ENCODE measurements around the gene DAB1. TPM values are rescaled to one million over a fixed set of nuclear protein-coding genes. Genes with fewer than 3 reads are reported as not detected.

DAB1 gene
- total RNA-seq, 1 donor from 2014 or later = not detected

GRCh38 chr1:57418971-57419370, 4.9 kb downstream of the DAB1 start:
- DNase-seq (ENCODE audit: low read depth) = no peak

DNA sequence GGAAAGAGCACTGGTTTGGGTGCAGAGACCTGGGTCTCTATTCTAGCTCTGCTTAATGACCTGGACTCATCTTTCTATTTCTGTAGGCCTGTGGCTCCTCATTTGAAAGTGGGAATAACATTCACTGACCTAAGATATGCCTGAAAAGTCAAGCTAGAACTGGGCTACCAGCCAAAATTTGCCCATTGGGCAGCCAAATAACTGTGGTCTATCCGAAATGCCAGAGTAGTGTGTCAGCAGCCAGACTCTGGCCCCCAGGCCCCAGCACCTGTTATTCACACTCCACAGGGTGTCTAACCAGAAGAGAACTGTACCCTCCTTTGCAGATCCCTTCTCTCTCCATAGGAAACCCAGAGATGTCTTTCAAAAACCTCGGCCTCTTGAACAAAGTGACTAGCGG, 12.6 kb downstream of the DAB1 start:
- peak; percentile 89 for DNase-seq (ENCODE audit: low read depth)

GRCh38 chr1:57410508-57410907, 13.4 kb downstream of the DAB1 start:
- no peak for DNase-seq (ENCODE audit: low read depth)

DNA sequence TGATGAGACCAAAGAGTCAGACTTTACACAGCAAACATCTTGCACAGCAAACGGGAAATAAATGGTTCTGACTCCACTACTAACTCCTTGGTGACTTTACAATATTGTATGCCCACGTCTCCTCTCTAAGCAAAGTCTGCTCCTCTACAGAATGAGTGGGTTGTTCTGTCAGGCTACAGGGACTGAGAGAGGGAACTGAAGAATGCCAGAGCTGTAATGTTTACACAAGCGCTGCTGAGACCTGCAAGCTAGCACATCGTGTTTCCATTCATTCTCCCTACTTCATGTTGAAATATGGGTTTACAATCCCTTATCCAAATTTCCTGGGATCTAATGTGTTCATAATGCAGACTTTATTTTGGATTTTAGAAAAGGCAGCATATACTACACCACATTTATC, 15.9 kb downstream of the DAB1 start:
- DNase-seq (ENCODE audit: low read depth) = no peak

DNA sequence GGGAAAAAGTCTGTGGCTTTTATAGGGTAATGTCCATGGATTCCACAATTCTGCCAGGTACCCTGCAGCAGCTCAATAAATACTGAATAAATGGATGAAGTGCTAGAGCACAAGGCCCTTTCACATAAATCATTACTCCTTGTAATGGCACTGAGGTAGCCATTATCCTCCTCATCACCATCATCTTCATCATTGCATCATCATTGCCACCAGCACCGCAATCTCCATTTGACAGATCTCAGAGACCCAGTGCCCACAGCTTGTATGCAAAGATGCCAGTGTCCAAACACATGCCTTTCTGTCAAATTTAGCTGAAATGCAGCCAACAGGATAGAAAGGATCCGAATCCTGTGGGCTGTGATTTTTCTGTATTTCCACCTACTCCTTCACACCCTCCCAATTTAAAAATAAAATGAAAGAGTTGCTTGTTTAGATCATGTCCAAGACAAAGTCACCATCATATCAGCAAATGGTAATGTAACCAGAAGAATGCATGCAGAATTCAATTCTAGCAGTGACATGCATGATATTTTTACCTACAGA, 17.4 kb downstream of the DAB1 start:
- DNase-seq (ENCODE audit: low read depth) = no peak

- no peak for DNase-seq (ENCODE audit: low read depth)
Observed at GRCh38 chr1:57404884-57405283, 19.0 kb downstream of the DAB1 start.

DNA sequence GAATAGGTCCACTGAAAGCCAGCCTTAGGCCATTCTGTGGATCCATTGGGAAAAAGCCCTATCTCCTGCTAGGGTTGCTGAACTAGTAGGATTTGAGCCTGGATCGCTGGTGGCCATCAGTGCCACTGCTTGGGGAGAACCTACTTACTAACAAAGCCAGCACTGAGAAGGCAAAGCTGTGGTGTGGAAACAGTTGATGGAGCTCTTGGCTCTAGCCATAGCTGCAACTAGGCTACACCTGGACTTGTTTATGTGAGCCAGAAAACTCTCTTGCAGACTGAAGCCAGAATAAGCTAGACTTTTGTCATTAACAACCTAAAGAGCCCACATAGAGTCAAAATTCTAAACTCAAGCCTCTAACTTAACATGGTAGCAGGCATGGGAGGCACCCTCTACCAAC, 20.7 kb downstream of the DAB1 start:
- DNase-seq (ENCODE audit: low read depth) = no peak

DNA sequence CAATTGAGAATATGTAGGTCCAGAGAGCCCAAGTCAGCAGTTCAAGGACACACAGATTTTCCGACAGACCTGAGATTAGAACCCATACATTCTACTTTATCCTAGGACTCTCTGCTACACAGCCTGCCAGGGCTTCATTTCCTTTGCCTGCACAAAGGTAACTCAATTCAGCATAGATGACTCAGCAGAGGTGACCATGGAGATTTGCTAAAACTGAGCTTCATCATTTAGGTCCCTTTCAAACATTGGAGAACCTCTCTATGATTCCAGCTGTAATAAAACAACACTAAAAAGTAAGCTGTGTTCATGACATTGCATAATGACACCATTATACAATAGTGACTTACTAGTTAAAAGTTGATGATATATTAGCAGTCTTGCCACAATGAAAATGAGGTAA, 22.2 kb downstream of the DAB1 start:
- DNase-seq (ENCODE audit: low read depth) = no peak

DNA sequence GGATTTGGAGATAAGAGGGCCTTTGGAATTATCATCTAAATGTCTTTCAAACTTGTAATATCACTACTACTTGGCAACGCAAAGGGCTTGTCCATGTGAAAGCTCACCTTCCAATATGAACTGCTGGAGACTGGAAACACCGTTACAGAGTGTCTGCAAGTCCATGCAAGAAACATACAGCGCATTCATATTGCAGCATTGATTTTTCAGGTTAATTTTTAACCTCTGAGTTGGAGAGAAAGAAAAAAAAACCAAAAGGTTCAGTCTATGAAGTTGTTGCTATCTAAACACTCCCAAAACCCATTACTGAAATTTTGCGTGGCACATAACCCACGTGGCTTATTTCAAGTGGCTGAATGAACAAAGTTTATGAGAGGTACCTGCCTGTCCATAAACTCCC, 23.8 kb downstream of the DAB1 start:
- DNase-seq (ENCODE audit: low read depth) = no peak

DNA sequence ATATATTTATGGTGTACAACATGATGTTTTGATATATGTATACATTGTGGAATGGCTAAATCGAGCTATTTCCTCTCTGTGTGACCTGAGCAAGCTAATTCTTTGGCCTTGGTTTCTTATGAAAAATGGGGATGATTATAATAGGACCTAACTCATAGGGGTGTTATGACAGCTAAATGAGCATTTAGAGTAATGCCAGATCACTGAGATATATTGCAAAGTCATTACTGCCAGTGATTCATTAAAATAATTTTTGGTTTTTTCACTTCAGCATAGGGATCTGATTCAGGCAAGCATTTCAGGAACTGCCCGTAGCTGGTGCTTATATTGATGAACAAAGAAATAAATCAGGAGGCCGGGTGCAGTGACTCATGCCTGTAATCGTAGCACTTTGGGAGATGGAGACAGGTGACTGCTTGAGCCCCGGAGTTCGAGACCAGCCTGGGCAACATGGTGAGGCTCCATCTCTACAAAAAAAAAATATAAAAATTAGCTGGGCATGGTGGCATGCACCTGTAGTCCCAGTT, 30.7 kb downstream of the DAB1 start:
- DNase-seq (ENCODE audit: low read depth) = no peak

DNA sequence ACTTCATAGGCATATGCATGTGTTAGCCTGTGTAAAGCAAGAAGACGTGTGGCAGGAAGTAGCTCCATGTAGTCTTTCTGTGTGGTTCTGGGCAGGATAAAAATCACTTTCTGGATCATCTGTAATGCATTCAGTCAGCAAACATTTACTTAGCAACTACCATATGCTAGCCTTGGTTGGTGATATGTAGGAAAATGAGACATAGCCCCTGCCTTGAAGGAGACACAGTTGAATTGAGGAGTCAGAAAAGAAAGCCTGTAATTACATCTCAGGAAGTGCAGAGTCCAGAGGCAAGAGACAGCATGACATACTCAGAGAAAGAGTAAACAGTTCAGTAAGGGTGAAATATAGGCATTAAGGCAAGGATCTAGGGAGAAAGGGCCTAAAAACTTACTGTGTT, 38.5 kb downstream of the DAB1 start:
- DNase-seq (ENCODE audit: low read depth) = no peak

DNA sequence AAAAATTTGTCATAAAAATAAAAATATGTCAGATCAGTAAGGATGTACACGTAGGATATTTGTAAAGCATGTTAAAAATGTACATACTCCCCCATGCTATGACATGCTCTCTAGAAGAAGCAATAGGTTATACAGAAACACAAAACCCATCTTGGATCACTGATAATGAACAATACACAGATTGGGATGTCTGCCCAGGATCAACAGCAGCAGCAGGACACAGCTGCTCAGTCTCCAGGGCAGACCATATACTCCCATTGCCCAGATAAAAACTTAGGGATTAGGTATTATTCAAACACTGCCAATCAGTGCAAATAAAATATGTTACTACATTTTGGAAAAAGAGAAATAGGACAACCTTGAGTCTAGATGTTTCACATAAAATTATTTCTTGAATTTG, 39.0 kb downstream of the DAB1 start:
- DNase-seq (ENCODE audit: low read depth) = no peak

DNA sequence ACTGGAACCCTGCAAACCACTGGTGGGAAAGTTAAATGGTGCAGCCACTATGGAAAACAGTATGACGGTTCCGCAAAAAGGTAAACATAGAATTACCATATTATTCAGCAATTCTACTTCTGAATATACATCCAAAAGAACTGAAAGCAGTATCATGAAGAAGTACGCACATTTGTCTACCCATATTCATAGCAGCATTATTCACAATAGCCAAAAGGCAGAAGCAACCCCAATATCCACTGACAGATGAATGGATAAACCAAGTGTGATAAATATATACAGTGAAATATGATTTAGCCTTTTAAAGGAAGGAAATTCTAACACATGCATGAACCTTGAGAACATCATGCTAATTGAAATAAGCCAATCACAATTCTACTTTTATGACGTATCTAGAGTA, 39.6 kb downstream of the DAB1 start:
- DNase-seq (ENCODE audit: low read depth) = no peak

GRCh38 chr1:57381871-57382270, 42.0 kb downstream of the DAB1 start:
- DNase-seq (ENCODE audit: low read depth) = no peak

- DNase-seq (ENCODE audit: low read depth) = no peak
Observed at GRCh38 chr1:57381426-57381825, 42.4 kb downstream of the DAB1 start.

GRCh38 chr1:57380923-57381322, 42.9 kb downstream of the DAB1 start:
- DNase-seq (ENCODE audit: low read depth) = no peak

- no peak for DNase-seq (ENCODE audit: low read depth)
Observed at GRCh38 chr1:57378534-57378933, 45.3 kb downstream of the DAB1 start.

DNA sequence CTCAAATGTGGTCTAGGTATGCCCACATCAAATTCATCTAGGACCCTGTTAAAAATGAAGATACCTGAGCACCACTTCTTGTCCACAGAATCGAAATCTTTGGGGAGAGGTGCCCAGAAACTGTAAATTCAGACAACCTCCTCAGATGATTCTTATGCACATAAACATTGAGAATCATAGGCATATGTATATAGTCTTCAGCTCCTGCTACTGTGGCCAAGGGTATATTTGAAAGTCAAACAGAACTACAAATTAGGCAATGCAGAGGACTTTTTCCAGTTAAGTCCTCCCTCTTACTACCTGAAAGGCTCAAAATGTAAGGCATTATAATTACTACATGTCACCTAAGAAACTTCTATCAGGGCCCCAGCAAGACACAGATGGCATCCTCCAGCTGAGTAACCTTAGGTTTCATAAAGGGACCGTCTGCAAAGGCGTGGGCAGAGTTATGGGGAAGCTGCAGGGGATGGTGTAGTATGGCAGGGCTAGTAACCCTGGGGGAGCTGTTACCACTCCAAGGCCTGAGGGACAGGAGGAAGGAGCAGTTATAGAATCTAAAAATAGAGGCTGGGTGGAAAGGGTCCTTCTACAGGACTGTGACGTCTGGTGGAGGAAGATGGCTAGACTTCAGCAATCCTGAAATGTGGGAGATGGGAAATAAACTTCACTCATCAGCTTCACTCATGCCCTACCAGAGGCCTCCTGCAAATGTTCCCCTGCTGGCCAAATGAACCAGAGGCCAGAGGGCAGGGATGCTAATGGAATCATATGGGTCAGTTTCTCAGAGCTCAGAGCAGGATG, 46.3 kb downstream of the DAB1 start:
- no peak for DNase-seq (ENCODE audit: low read depth)

- DNase-seq (ENCODE audit: low read depth) = no peak
Observed at GRCh38 chr1:57376041-57376440, 47.8 kb downstream of the DAB1 start.

GRCh38 chr1:57369889-57370288, 54.0 kb downstream of the DAB1 start:
- no peak for DNase-seq (ENCODE audit: low read depth)

DNA sequence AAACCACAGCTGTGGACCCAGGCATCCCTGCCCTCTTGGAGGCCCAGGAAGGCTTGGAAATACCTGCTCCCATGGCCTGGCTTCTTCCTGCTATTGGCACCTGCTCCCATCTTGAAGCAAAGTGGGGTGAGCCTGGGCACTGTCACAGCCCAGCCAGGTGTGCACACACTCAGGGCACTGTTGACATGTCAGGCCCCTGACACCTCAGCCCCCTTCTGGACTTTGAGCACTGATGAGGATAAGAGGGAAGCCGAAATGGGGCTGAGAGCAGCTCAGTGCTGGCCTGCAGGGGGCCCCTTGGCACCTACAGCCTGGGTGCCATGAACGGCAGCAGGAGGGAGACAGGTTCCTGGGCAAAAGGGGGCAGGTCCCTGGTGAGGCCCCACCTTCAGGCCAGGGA, 55.9 kb downstream of the DAB1 start:
- DNase-seq (ENCODE audit: low read depth) = no peak

- DNase-seq (ENCODE audit: low read depth) = peak; percentile 1
Observed at GRCh38 chr1:57363643-57364042, 60.2 kb downstream of the DAB1 start.

- DNase-seq (ENCODE audit: low read depth) = no peak
Observed at GRCh38 chr1:57363165-57363564, 60.7 kb downstream of the DAB1 start.

All from myocyte (in vitro differentiated cells).